GM12878 (cell line): ENCODE measurements around the gene MTRF1L. TPM values are rescaled to one million over a fixed set of nuclear protein-coding genes. Genes with fewer than 3 reads are reported as not detected.

Source experiments
- ATAC-seq: fragments of 200-7000 bp; cut with Tn5 transposase; 3 replicates; pipeline ENCODE4 v1.9.1; 2020; ENCODE audit warnings: mild to moderate bottlenecking, moderate library complexity
- BruUV-seq: library from RNA; stranded (reverse); fragments of 400-500 nt; replicated peaks from 2 replicates; lab custom pipeline; 2021; lab: Mats Ljungman, UMichigan
- CTCF ChIA-PET: fragments of 300-600 bp; sonication (Branson Sonifier 250); formaldehyde crosslinking; extraction: SDS; loops from one replicate; lab custom pipeline; 2021; ENCODE audit warnings: inconsistent platforms; lab: Yijun Ruan, JAX
- POLR2A ChIA-PET: fragments of 350-600 bp; formaldehyde crosslinking; extraction: SDS; loops from one replicate; lab custom pipeline; 2021; ENCODE audit warnings: inconsistent platforms; lab: Charles Lee
- RAD21 ChIA-PET: fragments of 300-600 bp; sonication (Branson Sonifier 250); formaldehyde crosslinking; loops from one replicate; lab custom pipeline; 2023; ENCODE audit warnings: antibody characterized with exemption; ENCODE audit not compliant: unreplicated experiment; lab: Charles Lee
- SMC1A ChIA-PET: fragments of 300-600 bp; sonication (Branson Sonifier 250); formaldehyde crosslinking; loops from one replicate; lab custom pipeline; 2023; ENCODE audit not compliant: unreplicated experiment, uncharacterized antibody; lab: Charles Lee
- DNase-seq: peaks from one replicate; pipeline ENCODE4 v3.0.0-alpha.2; 2011; ENCODE audit warnings: low read depth, low spot score
- FAIRE-seq: peaks from 3 replicates; lab custom pipeline; 2011; peaks lifted over from hg19 to GRCh38; lab: Jason Lieb, UNC
- H2AFZ ChIP-seq: 2 replicates; pipeline ENCODE4 v1.6.0; 2011; ENCODE audit warnings: low read depth, low read length, control low read depth; ENCODE audit not compliant: control insufficient read depth
- H3K27ac ChIP-seq: 2 replicates; pipeline ENCODE4 v1.5.1; 2011; ENCODE audit warnings: control low read depth; ENCODE audit not compliant: control insufficient read depth, insufficient read depth
- H3K27me3 ChIP-seq, 2 experiments: replicated peaks in 1 of 2; 2 replicates each; pipeline versions ENCODE4 v1.6.0 to v1.6.1; 2011; ENCODE audit warnings: low read length in 1 of 2; ENCODE audit not compliant: control insufficient read depth in 2 of 2, insufficient read depth in 2 of 2
- H3K36me3 ChIP-seq, 2 experiments: 2 replicates each; pipeline ENCODE4 v1.5.1; 2011; ENCODE audit warnings: low read length in 1 of 2; ENCODE audit not compliant: control insufficient read depth in 2 of 2, insufficient read depth in 2 of 2
- H3K4me1 ChIP-seq: 2 replicates; pipeline ENCODE4 v1.6.1; 2011; ENCODE audit warnings: mild to moderate bottlenecking, low read length, moderate library complexity, mixed read lengths; ENCODE audit not compliant: control insufficient read depth, insufficient read depth
- H3K4me2 ChIP-seq: 2 replicates; pipeline ENCODE4 v1.6.0; 2011; ENCODE audit warnings: control low read depth; ENCODE audit not compliant: control insufficient read depth, insufficient read depth
- H3K4me3 ChIP-seq: fragments of 200-600 bp; sonication (generic); 2 replicates; pipeline ENCODE4 v1.5.1; 2016
- H3K79me2 ChIP-seq: 2 replicates; pipeline ENCODE4 v1.6.0; 2011; ENCODE audit warnings: low read length; ENCODE audit not compliant: control insufficient read depth, insufficient read depth
- H3K9ac ChIP-seq: 2 replicates; pipeline ENCODE4 v1.8.0; 2011; ENCODE audit warnings: low read length, control low read depth, mixed read lengths; ENCODE audit not compliant: control insufficient read depth, insufficient read depth
- H3K9me3 ChIP-seq: replicated peaks from 3 replicates; pipeline ENCODE4 v1.5.1; 2011; ENCODE audit warnings: mild to moderate bottlenecking, low read length; ENCODE audit not compliant: control insufficient read depth, insufficient read depth
- H4K20me1 ChIP-seq: 2 replicates; pipeline ENCODE4 v1.6.0; 2011; ENCODE audit not compliant: control insufficient read depth, insufficient read depth
- IKZF2 ChIP-seq, 2 experiments: fragments of 450-650 bp; IDR thresholded peaks; 2 replicates each; pipeline ENCODE4 v1.6.1; 2017; ENCODE audit warnings: mild to moderate bottlenecking in 2 of 2, moderate library complexity in 2 of 2
- JUND ChIP-seq: IDR thresholded peaks from 2 replicates; pipeline ENCODE4 v1.6.1; 2012; ENCODE audit warnings: low read depth, mild to moderate bottlenecking, low read length, improper control_type of control experiment, moderate library complexity
- NR2C1 ChIP-seq: fragments of 450-650 bp; IDR thresholded peaks from 2 replicates; pipeline ENCODE4 v1.6.1; 2017; ENCODE audit warnings: antibody characterized with exemption, mild to moderate bottlenecking, moderate library complexity
- PAX5 ChIP-seq: IDR thresholded peaks from 2 replicates; pipeline ENCODE4 v1.6.1; 2011; ENCODE audit warnings: low read depth, low read length, borderline replicate concordance
- RAD21 ChIP-seq: IDR thresholded peaks from 2 replicates; pipeline ENCODE4 v1.6.1; 2011; ENCODE audit warnings: mild to moderate bottlenecking, low read depth, low read length, moderate library complexity; ENCODE audit not compliant: insufficient read depth
- SMAD5 ChIP-seq: IDR thresholded peaks from 2 replicates; pipeline ENCODE4 v1.6.1; 2016; ENCODE audit warnings: antibody characterized with exemption, low read depth
- SP1 ChIP-seq: IDR thresholded peaks from one replicate; pipeline ENCODE4 v1.6.1; 2011; ENCODE audit warnings: low read depth, low read length
- TAF1 ChIP-seq: IDR thresholded peaks from 2 replicates; pipeline ENCODE4 v1.6.1; 2011; ENCODE audit warnings: mild to moderate bottlenecking, low read depth, low read length, borderline replicate concordance
- TCF3 ChIP-seq: IDR thresholded peaks from 2 replicates; pipeline ENCODE4 v1.6.1; 2012; ENCODE audit warnings: low read depth, mild to moderate bottlenecking, low read length, borderline replicate concordance; ENCODE audit not compliant: insufficient read depth
- ZZZ3 ChIP-seq: IDR thresholded peaks from 2 replicates; pipeline ENCODE4 v1.6.1; 2011; ENCODE audit warnings: low read depth; ENCODE audit not compliant: control insufficient read depth, insufficient read length
- WGBS: methylation state at CpG from one replicate; pipeline ENCODE4 v1.1.6; 2016; ENCODE audit warnings: low lambda C conversion rate; ENCODE audit not compliant: insufficient replicate concordance, insufficient coverage; ENCODE audit errors: missing lambda C conversion rate; 5-methylcytosine and 5-hydroxymethylcytosine counted together
- in situ Hi-C: fragments of 300-500 bp; cut with MboI; formaldehyde crosslinking; loops from 9 replicates; pipeline ENCODE4 v1.14.3; 2018; ENCODE audit warnings: mixed read lengths
- intact Hi-C: fragments of 100-400 bp; cut with micrococcal nuclease; formaldehyde crosslinking; loops from one replicate; pipeline ENCODE4 v1.14.2; 2022; ENCODE audit not compliant: unreplicated experiment
- polyA plus RNA-seq, 11 experiments: library from polyadenylated mRNA; depleted of rRNA in 4 of 11; unstranded in 6 of 11; stranded (reverse) in 5 of 11; fragments of >200 nt; fragmentation: Nextera tagmentation in 4 of 11; fragmentation: Illumina TruSeq in 1 of 11; extraction: Ambion mirVana in 4 of 11; extraction: Trizol in 1 of 11; gene quantifications; 1 replicate in 1 of 11; 2 replicates in 10 of 11; pipeline versions ENCODE4 v1.2.1 to v1.2.3, GENCODE V29; 2011 to 2016; ENCODE audit warnings: inconsistent platforms in 2 of 11, missing spikeins in 2 of 11, low read depth in 1 of 11
- total RNA-seq, 4 experiments: library from RNA; depleted of rRNA in 3 of 4; stranded (reverse); fragments of >200 nt in 3 of 4; fragmentation: Illumina TruSeq in 1 of 4; extraction: Trizol in 1 of 4; gene quantifications; 2 replicates each; pipeline versions ENCODE4 v1.2.1 to v1.2.3, GENCODE V29; 2013 to 2021
- TF ChIP-seq, protein P1 (sequence below): fragments of 450-650 bp; IDR thresholded peaks from 2 replicates; pipeline ENCODE4 v1.6.1; 2016; ENCODE audit warnings: mild to moderate bottlenecking
- TF ChIP-seq, protein P2 (sequence below): fragments of 150-350 bp; IDR thresholded peaks from 2 replicates; pipeline ENCODE4 v1.6.1; 2014; ENCODE audit warnings: mild to moderate bottlenecking, low read depth, low read length
- TF ChIP-seq, protein P3 (sequence below): fragments of 450-650 bp; IDR thresholded peaks from 2 replicates; pipeline ENCODE4 v1.6.1; 2017; ENCODE audit warnings: low read depth, mild to moderate bottlenecking, moderate library complexity
- TF ChIP-seq, protein P4 (sequence below): fragments of 450-650 bp; IDR thresholded peaks from 2 replicates; pipeline ENCODE4 v1.6.1; 2017; ENCODE audit warnings: mild to moderate bottlenecking, low read depth, inconsistent platforms; ENCODE audit not compliant: poor library complexity, severe bottlenecking

Gene MTRF1L
- total and polyA plus RNA-seq, 10 of the 15 experiments (the other 5 are each of a cell fraction or from before 2014, with no cell fraction given) = 5.1 to 21.6 (median 16.1) TPM

DNA sequence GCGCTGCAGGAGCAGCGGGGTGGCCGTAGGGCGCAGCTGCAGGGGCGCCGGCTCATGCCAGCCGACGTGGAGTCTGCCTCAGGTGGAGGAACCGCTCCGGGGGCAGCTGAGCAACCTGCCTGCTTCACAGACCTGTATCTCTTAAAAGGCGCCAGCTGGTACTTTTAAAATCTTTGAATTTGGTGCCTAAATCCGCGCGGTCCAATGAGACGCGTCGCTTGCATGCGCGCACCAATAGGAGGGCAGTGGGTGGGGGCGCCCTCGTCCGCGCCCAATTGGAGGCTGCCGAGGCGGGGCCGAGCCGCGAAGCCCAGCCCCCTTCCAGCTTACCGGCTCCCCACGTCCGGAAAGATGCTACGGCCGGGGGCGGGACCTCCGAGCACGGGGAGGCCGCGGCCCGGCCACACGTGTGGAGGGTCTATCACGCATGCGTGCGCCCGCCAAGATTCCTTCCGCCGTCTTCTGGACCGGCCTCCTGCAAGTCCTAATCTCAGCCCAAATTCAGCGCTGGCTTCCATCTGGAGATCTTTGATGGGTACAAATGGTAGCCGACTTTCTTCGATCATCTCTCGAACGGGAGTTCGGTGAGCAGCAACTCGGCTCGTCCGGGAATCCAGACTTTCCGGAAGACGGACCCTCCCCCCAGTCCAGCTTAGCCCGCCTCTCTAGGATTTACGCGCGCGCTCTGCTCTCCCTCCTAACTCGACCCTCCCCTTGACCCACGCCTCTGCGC lies 19.4 kb downstream of the MTRF1L start, which contains the start of gene FBXO5:
Gene FBXO5 (minus strand): TSS at position 138 of the 733 bp plus-strand sequence. CDS start 82 bp downstream, at position 56.
- no TSS peak for BruUV-seq
- Histone ChIP-seq H3K9me3 (no peaks in the 10 kb centered on the region; the same call in 2 of the 3 replicates), H3K27me3 (no peaks in the 10 kb centered on the region), H3K9ac (peak within 1 kb of the TSS; percentile 91), H3K4me3 (peak within 1 kb of the TSS; percentile 92), H3K79me2 (peaks cover 83% of the 10 kb centered on the region), H3K4me2 (peak within 1 kb of the TSS; percentile 53), H3K4me1 (peaks cover 5% of the 10 kb centered on the region), H3K36me3 (peaks cover 0 to 8% of the 10 kb centered on the region in 2 experiments; a peak in 1 of 4 replicates), H4K20me1 (no peaks in the 10 kb centered on the region), H2AFZ (peak within 1 kb of the TSS; percentile 97), H3K27ac (peak within 1 kb of the TSS; percentile 90)
- FAIRE-seq (peak; percentile 70), DNase-seq (peak; percentile 85), ATAC-seq (peak; percentile 87)
- CTCF ChIA-PET = interaction anchor here (0.7 to 1.5 kb wide), 3 partner anchors 13 to 16 kb away, joined by 3 to 5 read pairs (median 3); no protein-coding TSS in a partner anchor
- POLR2A ChIA-PET = interaction anchor here (0.7 to 5.8 kb wide), 5 partner anchors 8 to 684 kb away, joined by 3 to 101 read pairs (median 5); partner anchors contain the start of gene MTRF1L
- intact Hi-C loops = loop anchor here (5.0 kb wide), 4 partner anchors 109 to 1591 kb away; partner anchors contain the start of genes RMND1 and ZBTB2
- in situ Hi-C loops = loop anchor here (25.0 kb wide), 3 partner anchors 1254 to 1754 kb away; partner anchors contain the start of gene SCAF8
- under 1% methylated on average over 59 of the region's 66 CpGs for WGBS
- SMC1A ChIA-PET = interaction anchor here (1.3 to 2.0 kb wide), 3 partner anchors 14 to 29 kb away, joined by 4 to 8 read pairs (median 4); no protein-coding TSS in a partner anchor
- RAD21 ChIA-PET = interaction anchor here (1.2 to 4.6 kb wide), 4 partner anchors 9 to 135 kb away, joined by 3 to 22 read pairs (median 6); no protein-coding TSS in a partner anchor
- TF ChIP-seq TAF1 (peak; percentile 74), ZZZ3 (no peak), NR2C1 (peak; percentile 65), RAD21 (no peak), IKZF2 (IDR thresholded peaks at IDR 0.05) (peak in 1 of 2 experiments; percentile 12; a peak in 1 of 4 replicates), SP1 (peak; percentile 98), TCF3 (peak; percentile 47; the same call in 1 of the 2 replicates), SMAD5 (peak; percentile 39), PAX5 (peak; percentile 75; the same call in 1 of the 2 replicates), JUND (no peak)
- TF ChIP-seq, protein P1, sequence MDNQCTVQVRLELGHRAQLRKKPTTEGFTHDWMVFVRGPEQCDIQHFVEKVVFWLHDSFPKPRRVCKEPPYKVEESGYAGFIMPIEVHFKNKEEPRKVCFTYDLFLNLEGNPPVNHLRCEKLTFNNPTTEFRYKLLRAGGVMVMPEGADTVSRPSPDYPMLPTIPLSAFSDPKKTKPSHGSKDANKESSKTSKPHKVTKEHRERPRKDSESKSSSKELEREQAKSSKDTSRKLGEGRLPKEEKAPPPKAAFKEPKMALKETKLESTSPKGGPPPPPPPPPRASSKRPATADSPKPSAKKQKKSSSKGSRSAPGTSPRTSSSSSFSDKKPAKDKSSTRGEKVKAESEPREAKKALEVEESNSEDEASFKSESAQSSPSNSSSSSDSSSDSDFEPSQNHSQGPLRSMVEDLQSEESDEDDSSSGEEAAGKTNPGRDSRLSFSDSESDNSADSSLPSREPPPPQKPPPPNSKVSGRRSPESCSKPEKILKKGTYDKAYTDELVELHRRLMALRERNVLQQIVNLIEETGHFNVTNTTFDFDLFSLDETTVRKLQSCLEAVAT = no peak; the same call in 1 of the 2 replicates
- TF ChIP-seq, protein P2, sequence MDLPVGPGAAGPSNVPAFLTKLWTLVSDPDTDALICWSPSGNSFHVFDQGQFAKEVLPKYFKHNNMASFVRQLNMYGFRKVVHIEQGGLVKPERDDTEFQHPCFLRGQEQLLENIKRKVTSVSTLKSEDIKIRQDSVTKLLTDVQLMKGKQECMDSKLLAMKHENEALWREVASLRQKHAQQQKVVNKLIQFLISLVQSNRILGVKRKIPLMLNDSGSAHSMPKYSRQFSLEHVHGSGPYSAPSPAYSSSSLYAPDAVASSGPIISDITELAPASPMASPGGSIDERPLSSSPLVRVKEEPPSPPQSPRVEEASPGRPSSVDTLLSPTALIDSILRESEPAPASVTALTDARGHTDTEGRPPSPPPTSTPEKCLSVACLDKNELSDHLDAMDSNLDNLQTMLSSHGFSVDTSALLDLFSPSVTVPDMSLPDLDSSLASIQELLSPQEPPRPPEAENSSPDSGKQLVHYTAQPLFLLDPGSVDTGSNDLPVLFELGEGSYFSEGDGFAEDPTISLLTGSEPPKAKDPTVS = no peak
- TF ChIP-seq, protein P3, sequence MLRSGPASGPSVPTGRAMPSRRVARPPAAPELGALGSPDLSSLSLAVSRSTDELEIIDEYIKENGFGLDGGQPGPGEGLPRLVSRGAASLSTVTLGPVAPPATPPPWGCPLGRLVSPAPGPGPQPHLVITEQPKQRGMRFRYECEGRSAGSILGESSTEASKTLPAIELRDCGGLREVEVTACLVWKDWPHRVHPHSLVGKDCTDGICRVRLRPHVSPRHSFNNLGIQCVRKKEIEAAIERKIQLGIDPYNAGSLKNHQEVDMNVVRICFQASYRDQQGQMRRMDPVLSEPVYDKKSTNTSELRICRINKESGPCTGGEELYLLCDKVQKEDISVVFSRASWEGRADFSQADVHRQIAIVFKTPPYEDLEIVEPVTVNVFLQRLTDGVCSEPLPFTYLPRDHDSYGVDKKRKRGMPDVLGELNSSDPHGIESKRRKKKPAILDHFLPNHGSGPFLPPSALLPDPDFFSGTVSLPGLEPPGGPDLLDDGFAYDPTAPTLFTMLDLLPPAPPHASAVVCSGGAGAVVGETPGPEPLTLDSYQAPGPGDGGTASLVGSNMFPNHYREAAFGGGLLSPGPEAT = 0 out of 2 replicates have a peak, but pooled peaks have one; percentile 13
- TF ChIP-seq, protein P4, sequence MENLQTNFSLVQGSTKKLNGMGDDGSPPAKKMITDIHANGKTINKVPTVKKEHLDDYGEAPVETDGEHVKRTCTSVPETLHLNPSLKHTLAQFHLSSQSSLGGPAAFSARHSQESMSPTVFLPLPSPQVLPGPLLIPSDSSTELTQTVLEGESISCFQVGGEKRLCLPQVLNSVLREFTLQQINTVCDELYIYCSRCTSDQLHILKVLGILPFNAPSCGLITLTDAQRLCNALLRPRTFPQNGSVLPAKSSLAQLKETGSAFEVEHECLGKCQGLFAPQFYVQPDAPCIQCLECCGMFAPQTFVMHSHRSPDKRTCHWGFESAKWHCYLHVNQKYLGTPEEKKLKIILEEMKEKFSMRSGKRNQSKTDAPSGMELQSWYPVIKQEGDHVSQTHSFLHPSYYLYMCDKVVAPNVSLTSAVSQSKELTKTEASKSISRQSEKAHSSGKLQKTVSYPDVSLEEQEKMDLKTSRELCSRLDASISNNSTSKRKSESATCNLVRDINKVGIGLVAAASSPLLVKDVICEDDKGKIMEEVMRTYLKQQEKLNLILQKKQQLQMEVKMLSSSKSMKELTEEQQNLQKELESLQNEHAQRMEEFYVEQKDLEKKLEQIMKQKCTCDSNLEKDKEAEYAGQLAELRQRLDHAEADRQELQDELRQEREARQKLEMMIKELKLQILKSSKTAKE = peak; percentile 75
